Measurements from ENCODE around the gene TUBA1A. TPM values are rescaled to one million over a fixed set of nuclear protein-coding genes. Genes with fewer than 3 reads are reported as not detected.

TUBA1A gene
- total RNA-seq, 1 experiment from 2014 or later: 9.8 TPM

GRCh38 chr12:49146406-49146805, 42.5 kb downstream of the TUBA1A start:
- Mint-ChIP-seq H3K4me1 (ENCODE audit: insufficient read depth, unreplicated experiment) (no peaks in the 10 kb centered on the region), H3K9me3 (ENCODE audit: unreplicated experiment) (no peaks in the 10 kb centered on the region), H3K27me3 (ENCODE audit: insufficient read depth, unreplicated experiment) (no peaks in the 10 kb centered on the region), H3K36me3 (ENCODE audit: insufficient read depth, unreplicated experiment) (no peaks in the 10 kb centered on the region), H3K4me3 (ENCODE audit: unreplicated experiment) (no peak overlapping the region), H3K27ac (ENCODE audit: low read depth, unreplicated experiment) (no peak overlapping the region)
- ChIA-PET CTCF (no interaction called here), POLR2A (interaction anchor here (0.6 to 1.8 kb wide), 3 partner anchors 14 to 62 kb away, joined by 3 to 10 read pairs (median 3); partner anchors contain the start of gene TUBA1B)
- no peak for DNase-seq (ENCODE audit: unreplicated experiment)
- TF ChIP-seq, protein P1, sequence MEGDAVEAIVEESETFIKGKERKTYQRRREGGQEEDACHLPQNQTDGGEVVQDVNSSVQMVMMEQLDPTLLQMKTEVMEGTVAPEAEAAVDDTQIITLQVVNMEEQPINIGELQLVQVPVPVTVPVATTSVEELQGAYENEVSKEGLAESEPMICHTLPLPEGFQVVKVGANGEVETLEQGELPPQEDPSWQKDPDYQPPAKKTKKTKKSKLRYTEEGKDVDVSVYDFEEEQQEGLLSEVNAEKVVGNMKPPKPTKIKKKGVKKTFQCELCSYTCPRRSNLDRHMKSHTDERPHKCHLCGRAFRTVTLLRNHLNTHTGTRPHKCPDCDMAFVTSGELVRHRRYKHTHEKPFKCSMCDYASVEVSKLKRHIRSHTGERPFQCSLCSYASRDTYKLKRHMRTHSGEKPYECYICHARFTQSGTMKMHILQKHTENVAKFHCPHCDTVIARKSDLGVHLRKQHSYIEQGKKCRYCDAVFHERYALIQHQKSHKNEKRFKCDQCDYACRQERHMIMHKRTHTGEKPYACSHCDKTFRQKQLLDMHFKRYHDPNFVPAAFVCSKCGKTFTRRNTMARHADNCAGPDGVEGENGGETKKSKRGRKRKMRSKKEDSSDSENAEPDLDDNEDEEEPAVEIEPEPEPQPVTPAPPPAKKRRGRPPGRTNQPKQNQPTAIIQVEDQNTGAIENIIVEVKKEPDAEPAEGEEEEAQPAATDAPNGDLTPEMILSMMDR (IDR thresholded peaks at IDR 0.05; ENCODE audit: unreplicated experiment): no peak
- intact Hi-C loops (cut with micrococcal nuclease): no loop called here
- BruUV-seq (replicated peaks): no TSS peak

GRCh38 chr12:49144384-49144783, 44.5 kb downstream of the TUBA1A start:
- Mint-ChIP-seq H3K27me3 (ENCODE audit: insufficient read depth, unreplicated experiment) (no peaks in the 10 kb centered on the region), H3K4me3 (ENCODE audit: unreplicated experiment) (no peak overlapping the region), H3K36me3 (ENCODE audit: insufficient read depth, unreplicated experiment) (no peaks in the 10 kb centered on the region), H3K27ac (ENCODE audit: low read depth, unreplicated experiment) (no peak overlapping the region), H3K9me3 (ENCODE audit: unreplicated experiment) (no peaks in the 10 kb centered on the region), H3K4me1 (ENCODE audit: insufficient read depth, unreplicated experiment) (no peaks in the 10 kb centered on the region)
- intact Hi-C loops (cut with micrococcal nuclease): no loop called here
- TF ChIP-seq, protein P1 (IDR thresholded peaks at IDR 0.05; ENCODE audit: unreplicated experiment): no peak
- DNase-seq (ENCODE audit: unreplicated experiment): no peak
- no TSS peak for BruUV-seq (replicated peaks)
- CTCF ChIA-PET: interaction anchor here (0.6 to 1.4 kb wide), 3 partner anchors 13 to 81 kb away, joined by 3 read pairs; partner anchors contain the start of gene TUBA1A
- POLR2A ChIA-PET: interaction anchor here (1.3 to 4.6 kb wide), 2 partner anchors 12 to 14 kb away, joined by 5 to 26 read pairs; partner anchors contain the start of gene TUBA1B

GRCh38 chr12:49138999-49139398, 49.9 kb downstream of the TUBA1A start:
- Mint-ChIP-seq H3K27me3 (ENCODE audit: insufficient read depth, unreplicated experiment) (no peaks in the 10 kb centered on the region), H3K4me3 (ENCODE audit: unreplicated experiment) (no peak overlapping the region), H3K27ac (ENCODE audit: low read depth, unreplicated experiment) (no peak overlapping the region), H3K36me3 (ENCODE audit: insufficient read depth, unreplicated experiment) (no peaks in the 10 kb centered on the region), H3K9me3 (ENCODE audit: unreplicated experiment) (no peaks in the 10 kb centered on the region), H3K4me1 (ENCODE audit: insufficient read depth, unreplicated experiment) (peaks cover 5% of the 10 kb centered on the region)
- ChIA-PET POLR2A (interaction anchor here (1.1 kb wide), 1 partner anchor 96 kb away, joined by 3 read pairs; no protein-coding TSS in a partner anchor), CTCF (interaction anchor here (1.1 kb wide), 1 partner anchor 9 kb away, joined by 3 read pairs; no protein-coding TSS in a partner anchor)
- BruUV-seq (replicated peaks): no TSS peak
- DNase-seq (ENCODE audit: unreplicated experiment): no peak
- TF ChIP-seq, protein P1 (IDR thresholded peaks at IDR 0.05; ENCODE audit: unreplicated experiment): no peak
- intact Hi-C loops (cut with micrococcal nuclease): no loop called here

DNA sequence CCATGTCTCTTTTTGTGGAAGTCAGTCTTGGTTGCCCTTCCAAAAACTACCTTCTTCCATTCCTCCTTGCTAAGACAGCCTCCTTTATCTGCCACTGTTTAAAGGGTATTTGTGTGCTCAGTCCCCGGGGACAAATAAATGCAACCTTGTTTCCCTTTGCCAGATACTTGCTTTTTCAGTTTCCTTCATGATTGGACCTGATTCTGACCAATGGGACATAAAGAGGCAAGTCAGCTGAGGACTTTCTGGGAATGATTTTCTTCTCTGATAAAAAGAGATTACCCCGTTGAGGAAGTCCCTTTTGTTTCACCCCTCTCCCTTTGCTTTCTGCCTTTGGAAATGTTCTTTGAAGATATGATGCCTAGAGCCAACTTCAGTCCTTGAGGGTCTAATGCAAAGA, 50.3 kb downstream of the TUBA1A start:
- Mint-ChIP-seq H3K27ac (ENCODE audit: low read depth, unreplicated experiment) (peak overlapping the region; percentile 28), H3K9me3 (ENCODE audit: unreplicated experiment) (no peaks in the 10 kb centered on the region), H3K36me3 (ENCODE audit: insufficient read depth, unreplicated experiment) (no peaks in the 10 kb centered on the region), H3K4me1 (ENCODE audit: insufficient read depth, unreplicated experiment) (peaks cover 5% of the 10 kb centered on the region), H3K27me3 (ENCODE audit: insufficient read depth, unreplicated experiment) (no peaks in the 10 kb centered on the region), H3K4me3 (ENCODE audit: unreplicated experiment) (no peak overlapping the region)
- DNase-seq (ENCODE audit: unreplicated experiment): no peak
- ChIA-PET CTCF (interaction anchor here (0.7 to 1.1 kb wide), 2 partner anchors 9 to 65 kb away, joined by 3 to 4 read pairs; no protein-coding TSS in a partner anchor), POLR2A (interaction anchor here (1.1 to 1.7 kb wide), 2 partner anchors 29 to 97 kb away, joined by 3 read pairs; no protein-coding TSS in a partner anchor)
- BruUV-seq (replicated peaks): no TSS peak
- intact Hi-C loops (cut with micrococcal nuclease): no loop called here
- TF ChIP-seq, protein P1 (IDR thresholded peaks at IDR 0.05; ENCODE audit: unreplicated experiment): no peak
